Muscle layer of duodenum (tissue), 2 donors: ENCODE measurements around the gene ZMYND11.
"Not testable (repeated sequence)": the region's sequence is repeated elsewhere in the genome, so short reads cannot be mapped to it uniquely, and the experiment has no call there.

Source experiments
- H3K27ac ChIP-seq: one replicate; pipeline ENCODE4 v1.7.0; 2013; ENCODE audit warnings: mild to moderate bottlenecking, low read length
- H3K27me3 ChIP-seq: one replicate; pipeline ENCODE4 v1.7.0; 2013; ENCODE audit warnings: low read depth, mild to moderate bottlenecking, control low read depth, low read length
- H3K36me3 ChIP-seq, 2 donors: one replicate each; pipeline ENCODE4 v1.7.0; 2013; ENCODE audit warnings: low read length in 2 of 2, control low read depth in 1 of 2, mild to moderate bottlenecking in 1 of 2; ENCODE audit not compliant: insufficient read depth in 2 of 2, control insufficient read depth in 1 of 2
- H3K4me1 ChIP-seq, 2 donors: one replicate each; pipeline ENCODE4 v1.7.0; 2013; ENCODE audit warnings: low read length in 2 of 2, mild to moderate bottlenecking in 2 of 2, control low read depth in 1 of 2, moderate library complexity in 1 of 2; ENCODE audit not compliant: insufficient read depth in 2 of 2, control insufficient read depth in 1 of 2
- H3K4me3 ChIP-seq, 2 donors: one replicate each; pipeline ENCODE4 v1.7.0; 2013; ENCODE audit warnings: low read length in 2 of 2, low read depth in 1 of 2, mild to moderate bottlenecking in 1 of 2
- H3K9me3 ChIP-seq, 2 donors: one replicate each; pipeline ENCODE4 v1.7.0; 2013; ENCODE audit warnings: low read length in 2 of 2, control low read depth in 1 of 2, mild to moderate bottlenecking in 1 of 2; ENCODE audit not compliant: control insufficient read depth in 1 of 2
- donor health status: healthy.

The ZMYND11 gene

GRCh38 chr10:287026-287709, 151.9 kb downstream of the ZMYND11 start:
- H3K9me3 ChIP-seq, result no peaks in the 10 kb centered on the region
- no peak overlapping the region for H3K27ac ChIP-seq
- peaks cover 44 to 66% of the 10 kb centered on the region in 2 donors for H3K36me3 ChIP-seq
- no peak overlapping the region for H3K4me3 ChIP-seq
- H3K4me1 ChIP-seq, result no peaks in the 10 kb centered on the region
- no peaks in the 10 kb centered on the region for H3K27me3 ChIP-seq

- Histone ChIP-seq H3K27ac (no peak overlapping the region), H3K9me3 (no peaks in the 10 kb centered on the region), H3K4me3 (no peak overlapping the region), H3K36me3 (peaks cover 45 to 66% of the 10 kb centered on the region in 2 donors), H3K27me3 (no peaks in the 10 kb centered on the region), H3K4me1 (no peaks in the 10 kb centered on the region)
These were observed 152.6 kb downstream of the ZMYND11 start for GRCh38 chr10:287814-288213.

- no peaks in the 10 kb centered on the region for H3K27me3 ChIP-seq
- H3K27ac ChIP-seq, result no peak overlapping the region
- H3K4me3 ChIP-seq, result no peak overlapping the region
- H3K4me1 ChIP-seq, result no peaks in the 10 kb centered on the region
- peaks cover 37 to 61% of the 10 kb centered on the region in 2 donors for H3K36me3 ChIP-seq
- H3K9me3 ChIP-seq, result no peaks in the 10 kb centered on the region
These were observed 153.3 kb downstream of the ZMYND11 start for GRCh38 chr10:288316-289200.

GRCh38 chr10:289581-289980, 154.3 kb downstream of the ZMYND11 start:
- Histone ChIP-seq H3K4me1 (no peaks in the 10 kb centered on the region), H3K36me3 (peaks cover 28 to 61% of the 10 kb centered on the region in 2 donors), H3K9me3 (no peaks in the 10 kb centered on the region), H3K27ac (no peak overlapping the region), H3K4me3 (no peak overlapping the region), H3K27me3 (no peaks in the 10 kb centered on the region)

GRCh38 chr10:290026-290725, 154.9 kb downstream of the ZMYND11 start:
- no peaks in the 10 kb centered on the region for H3K4me1 ChIP-seq
- no peak overlapping the region for H3K27ac ChIP-seq
- H3K27me3 ChIP-seq, result no peaks in the 10 kb centered on the region
- H3K36me3 ChIP-seq, result peaks cover 28 to 57% of the 10 kb centered on the region in 2 donors
- no peaks in the 10 kb centered on the region for H3K9me3 ChIP-seq
- no peak overlapping the region for H3K4me3 ChIP-seq

- H3K36me3 ChIP-seq, result peaks cover 20 to 33% of the 10 kb centered on the region in 2 donors
- H3K4me3 ChIP-seq, result no peak overlapping the region
- H3K27me3 ChIP-seq, result no peaks in the 10 kb centered on the region
- peaks cover 0 to 13% of the 10 kb centered on the region in 2 donors for H3K4me1 ChIP-seq
- no peak overlapping the region for H3K27ac ChIP-seq
- H3K9me3 ChIP-seq, result no peaks in the 10 kb centered on the region
These were observed 158.4 kb downstream of the ZMYND11 start for GRCh38 chr10:293636-294035.

- no peaks in the 10 kb centered on the region for H3K9me3 ChIP-seq
- H3K4me1 ChIP-seq, result peaks cover 0 to 13% of the 10 kb centered on the region in 2 donors
- peaks cover 0 to 5% of the 10 kb centered on the region in 2 donors for H3K36me3 ChIP-seq
- no peaks in the 10 kb centered on the region for H3K27me3 ChIP-seq
- no peak overlapping the region for H3K4me3 ChIP-seq
- H3K27ac ChIP-seq, result peak overlapping the region; percentile 3
These were observed 162.3 kb downstream of the ZMYND11 start for GRCh38 chr10:297567-297966.

- Histone ChIP-seq H3K9me3 (no peaks in the 10 kb centered on the region), H3K4me3 (no peak overlapping the region), H3K27me3 (no peaks in the 10 kb centered on the region), H3K36me3 (peaks cover 0 to 5% of the 10 kb centered on the region in 2 donors), H3K4me1 (peaks cover 0 to 13% of the 10 kb centered on the region in 2 donors), H3K27ac (no peak overlapping the region)
These were observed 162.8 kb downstream of the ZMYND11 start for GRCh38 chr10:298033-298432.

- Histone ChIP-seq H3K27me3 (no peaks in the 10 kb centered on the region), H3K27ac (no peak overlapping the region), H3K36me3 (peaks cover 0 to 5% of the 10 kb centered on the region in 2 donors), H3K9me3 (no peaks in the 10 kb centered on the region), H3K4me1 (peaks cover 0 to 13% of the 10 kb centered on the region in 2 donors), H3K4me3 (no peak overlapping the region)
These were observed 164.3 kb downstream of the ZMYND11 start for GRCh38 chr10:299512-299911.

GRCh38 chr10:299969-300368, 164.7 kb downstream of the ZMYND11 start:
- Histone ChIP-seq H3K36me3 (peaks cover 0 to 5% of the 10 kb centered on the region in 2 donors), H3K9me3 (no peaks in the 10 kb centered on the region), H3K27ac (no peak overlapping the region), H3K4me1 (peaks cover 0 to 13% of the 10 kb centered on the region in 2 donors), H3K4me3 (no peak overlapping the region), H3K27me3 (no peaks in the 10 kb centered on the region)

GRCh38 chr10:300580-300979, 165.3 kb downstream of the ZMYND11 start:
- not testable (repeated sequence) for H3K27ac ChIP-seq, H3K36me3 ChIP-seq, H3K9me3 ChIP-seq, H3K4me3 ChIP-seq, H3K27me3 ChIP-seq
- peaks cover 0 to 13% of the 10 kb centered on the region in 2 donors for H3K4me1 ChIP-seq
